ENCODE measurements around the gene C1orf232. TPM values are rescaled to one million over a fixed set of nuclear protein-coding genes. Genes with fewer than 3 reads are reported as not detected.

C1orf232 gene
- total RNA-seq, 1 donor from 2014 or later, result not detected

GRCh38 chr1:26169669-26170471 is 1.1 kb upstream of the C1orf232 start, which contains the start of gene ZNF593:
Gene ZNF593, plus strand, starts transcription at chr1:26169908. Its CDS starts 76 bp downstream, at chr1:26169984.
- TF ChIP-seq CTCF (IDR thresholded peaks at IDR 0.05), result no peak
- Mint-ChIP-seq H3K4me3 (peak within 1 kb of the TSS; percentile 91), H3K9me3 (no peaks in the 10 kb centered on the region), H3K4me1 (peaks cover 16% of the 10 kb centered on the region), H3K36me3 (ENCODE audit: low read depth) (no peaks in the 10 kb centered on the region), H3K27me3 (no peaks in the 10 kb centered on the region), H3K27ac (peak within 1 kb of the TSS; percentile 84)
- DNase-seq (peak; percentile 90), ATAC-seq (ENCODE audit: low read depth) (peak; percentile 94)
- intact Hi-C loops (cut with micrococcal nuclease), result loop anchor here (1.0 to 2.0 kb wide), 4 partner anchors 59 to 193 kb away; partner anchors contain the start of genes CEP85 and PDIK1L
- CTCF ChIA-PET, result interaction anchor here (0.6 to 3.1 kb wide), 18 partner anchors 12 to 302 kb away, joined by 3 to 35 read pairs (median 4); partner anchors contain the start of genes CD52, CEP85 and HMGN2
- POLR2A ChIA-PET, result interaction anchor here (0.6 to 1.8 kb wide), 10 partner anchors 13 to 922 kb away, joined by 3 to 13 read pairs (median 4); partner anchors contain the start of genes CD52, CEP85, DHDDS and RSRP1

GRCh38 chr1:26169198-26169554 is 413 bp upstream of the C1orf232 start:
- TF ChIP-seq CTCF (IDR thresholded peaks at IDR 0.05), result no peak
- H3K27me3 Mint-ChIP-seq, result no peaks in the 10 kb centered on the region
- H3K4me1 Mint-ChIP-seq, result peaks cover 20% of the 10 kb centered on the region
- ChIA-PET POLR2A (interaction anchor here (0.6 to 1.8 kb wide), 9 partner anchors 12 to 263 kb away, joined by 3 to 13 read pairs (median 4); partner anchors contain the start of genes CD52, CEP85 and DHDDS), CTCF (interaction anchor here (0.6 to 3.1 kb wide), 15 partner anchors 11 to 303 kb away, joined by 3 to 35 read pairs (median 4); partner anchors contain the start of genes CD52, CEP85 and HMGN2)
- H3K36me3 Mint-ChIP-seq (ENCODE audit: low read depth), result no peaks in the 10 kb centered on the region
- no peaks in the 10 kb centered on the region for H3K9me3 Mint-ChIP-seq
- no peak for ATAC-seq (ENCODE audit: low read depth)
- H3K27ac Mint-ChIP-seq, result peak overlapping the region; percentile 41
- no peak for DNase-seq
- intact Hi-C loops (cut with micrococcal nuclease), result loop anchor here (1.0 to 2.0 kb wide), 4 partner anchors 58 to 194 kb away; partner anchors contain the start of genes CEP85 and PDIK1L
- H3K4me3 Mint-ChIP-seq, result peak overlapping the region; percentile 91

DNA sequence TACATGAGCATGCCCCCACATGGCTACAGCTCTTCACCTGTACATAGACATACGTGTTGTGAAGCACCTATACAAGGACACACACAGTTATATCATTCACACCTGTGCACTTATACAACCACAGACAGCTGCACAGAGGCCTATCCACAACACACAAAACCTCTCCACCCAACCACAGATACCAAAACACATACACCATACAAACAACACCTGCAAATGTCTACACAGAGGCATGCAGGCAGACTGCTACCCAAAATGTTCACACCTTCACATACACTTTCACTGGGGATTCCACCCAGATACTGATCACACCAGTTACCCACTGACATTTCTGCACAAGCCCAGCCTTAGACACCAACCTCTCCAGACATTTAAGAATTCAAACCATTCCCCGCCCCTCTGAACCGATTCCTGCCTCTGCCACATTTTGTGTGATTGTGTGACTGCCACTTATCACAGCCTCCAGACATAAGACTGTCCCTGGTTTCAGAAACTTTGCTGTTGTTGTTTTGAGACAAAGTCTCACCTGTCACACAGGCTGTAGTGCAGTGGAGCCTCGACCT is 2.0 kb downstream of the C1orf232 start:
- intact Hi-C loops (cut with micrococcal nuclease), result no loop called here
- H3K27me3 Mint-ChIP-seq, result peaks cover 7% of the 10 kb centered on the region
- no peaks in the 10 kb centered on the region for H3K9me3 Mint-ChIP-seq
- CTCF ChIA-PET, result no interaction called here
- H3K4me1 Mint-ChIP-seq, result peaks cover 29% of the 10 kb centered on the region
- DNase-seq (no peak), ATAC-seq (ENCODE audit: low read depth) (no peak)
- H3K4me3 Mint-ChIP-seq, result no peak overlapping the region
- H3K27ac Mint-ChIP-seq, result no peak overlapping the region
- H3K36me3 Mint-ChIP-seq (ENCODE audit: low read depth), result no peaks in the 10 kb centered on the region
- POLR2A ChIA-PET, result no interaction called here
- no peak for TF ChIP-seq CTCF (IDR thresholded peaks at IDR 0.05)

GRCh38 chr1:26164861-26165842 is 3.6 kb downstream of the C1orf232 start:
- CTCF ChIA-PET, result interaction anchor here (0.6 to 1.1 kb wide), 3 partner anchors 120 to 252 kb away, joined by 3 to 5 read pairs (median 4); no protein-coding TSS in a partner anchor
- no peaks in the 10 kb centered on the region for H3K36me3 Mint-ChIP-seq (ENCODE audit: low read depth)
- H3K27me3 Mint-ChIP-seq, result peaks cover 8% of the 10 kb centered on the region
- ATAC-seq (ENCODE audit: low read depth) (no peak), DNase-seq (no peak)
- H3K4me3 Mint-ChIP-seq, result peak overlapping the region; percentile 56
- POLR2A ChIA-PET, result interaction anchor here (0.6 kb wide), 1 partner anchor 280 kb away, joined by 8 read pairs; no protein-coding TSS in a partner anchor
- H3K9me3 Mint-ChIP-seq, result no peaks in the 10 kb centered on the region
- H3K27ac Mint-ChIP-seq, result no peak overlapping the region
- intact Hi-C loops (cut with micrococcal nuclease), result loop anchor here (1.0 to 5.0 kb wide), 3 partner anchors 60 to 258 kb away; partner anchors contain the start of gene STMN1
- TF ChIP-seq CTCF (IDR thresholded peaks at IDR 0.05), result no peak
- peaks cover 16% of the 10 kb centered on the region for H3K4me1 Mint-ChIP-seq
